Natural killer cell (primary cell): Measurements from ENCODE around the gene IGSF3. TPM values are rescaled to one million over a fixed set of nuclear protein-coding genes. Genes with fewer than 3 reads are reported as not detected.

Source experiments
- ATAC-seq, 3 donors: fragments of 150-1000 bp in 2 of 3; fragments of 200-7000 bp in 1 of 3; cut with Tn5 transposase; 1 replicate in 1 of 3; 2 replicates in 2 of 3; pipeline ENCODE4 v1.10.0; 2021; ENCODE audit warnings: mild to moderate bottlenecking in 2 of 3, moderate library complexity in 2 of 3
- DNase-seq, 2 donors: peaks; one replicate each; pipeline versions ENCODE4 v3.0.0 to v3.0.0-alpha.2; 2013 to 2021; ENCODE audit warnings: mixed read lengths in 1 of 2
- H3K27ac ChIP-seq: one replicate; pipeline ENCODE4 v1.5.1; 2013; ENCODE audit warnings: mild to moderate bottlenecking, low read length
- H3K27me3 ChIP-seq: one replicate; pipeline ENCODE4 v1.6.1; 2013; ENCODE audit warnings: low read length; ENCODE audit not compliant: control insufficient read depth, insufficient read depth
- H3K36me3 ChIP-seq: one replicate; pipeline ENCODE4 v1.6.1; 2013; ENCODE audit warnings: low read length; ENCODE audit not compliant: control insufficient read depth, insufficient read depth
- H3K4me1 ChIP-seq: one replicate; pipeline ENCODE4 v1.6.1; 2013; ENCODE audit warnings: low read length; ENCODE audit not compliant: control insufficient read depth, insufficient read depth
- H3K4me3 ChIP-seq: one replicate; pipeline ENCODE4 v1.5.1; 2013; ENCODE audit warnings: low read length
- H3K9me3 ChIP-seq: one replicate; pipeline ENCODE4 v1.6.1; 2013; ENCODE audit warnings: low read length; ENCODE audit not compliant: control insufficient read depth, insufficient read depth
- H3K27ac Mint-ChIP-seq, 2 donors: one replicate each; pipeline ENCODE4 v1.8.0; 2022; ENCODE audit warnings: mild to moderate bottlenecking in 2 of 2, mixed read lengths in 2 of 2, moderate library complexity in 1 of 2
- H3K27me3 Mint-ChIP-seq, 2 donors: one replicate each; pipeline ENCODE4 v1.8.0; 2022; ENCODE audit warnings: low read depth in 2 of 2, mixed read lengths in 2 of 2
- H3K36me3 Mint-ChIP-seq: one replicate; pipeline ENCODE4 v1.8.0; 2022; ENCODE audit warnings: mixed read lengths
- H3K4me1 Mint-ChIP-seq, 2 donors: one replicate each; pipeline ENCODE4 v1.8.0; 2022; ENCODE audit warnings: mixed read lengths in 2 of 2
- H3K4me3 Mint-ChIP-seq: one replicate; pipeline ENCODE4 v1.8.0; 2022; ENCODE audit warnings: mild to moderate bottlenecking, moderate library complexity, mixed read lengths
- H3K9me3 Mint-ChIP-seq, 2 donors: one replicate each; pipeline ENCODE4 v1.8.0; 2022; ENCODE audit warnings: mixed read lengths in 2 of 2
- CTCF ChIP-seq: fragments of 200-600 bp; IDR thresholded peaks from one replicate; pipeline ENCODE4 v1.8.0; 2022; ENCODE audit warnings: antibody characterized with exemption
- WGBS: methylation state at CpG from one replicate; pipeline ENCODE4 v1.1.7; 2013; ENCODE audit warnings: missing lambda C conversion rate; ENCODE audit not compliant: insufficient coverage; 5-methylcytosine and 5-hydroxymethylcytosine counted together
- intact Hi-C: fragments of 100-400 bp; cut with micrococcal nuclease; formaldehyde crosslinking; loops from one replicate; pipeline ENCODE4 v1.14.2; 2022
- total RNA-seq, 4 donors: library from RNA; stranded (reverse); fragments of 120-200 nt in 1 of 4; gene quantifications; one replicate each; pipeline versions ENCODE4 v1.2.3 to v1.2.4, GENCODE V29; 2013 to 2022

IGSF3 gene
- total RNA-seq, 3 donors from 2014 or later (not counting 1 experiment from before 2014, with no cell fraction given): 0.05 to 0.14 TPM; not detected in 1

GRCh38 chr1:116682641-116683221 lies 15.2 kb upstream of the IGSF3 start:
- TF ChIP-seq CTCF: no peak
- DNase-seq (no peak), ATAC-seq (no peak)
- Mint-ChIP-seq H3K27me3 (peaks cover 1 to 4% of the 10 kb centered on the region in 2 donors), H3K27ac (no peak overlapping the region), H3K4me1 (no peaks in the 10 kb centered on the region), H3K9me3 (no peaks in the 10 kb centered on the region), H3K4me3 (no peak overlapping the region), H3K36me3 (no peaks in the 10 kb centered on the region)
- no peaks in the 10 kb centered on the region for H3K36me3 ChIP-seq
- H3K4me1 ChIP-seq: no peaks in the 10 kb centered on the region
- no peak overlapping the region for H3K27ac ChIP-seq
- H3K27me3 ChIP-seq: peaks cover 2% of the 10 kb centered on the region
- H3K9me3 ChIP-seq: no peaks in the 10 kb centered on the region
- no peak overlapping the region for H3K4me3 ChIP-seq
- WGBS: over 99% methylated on average over 4 of the region's 4 CpGs
- intact Hi-C loops: no loop called here

- no peak overlapping the region for H3K27ac Mint-ChIP-seq
- DNase-seq (no peak), ATAC-seq (no peak)
- no peaks in the 10 kb centered on the region for H3K36me3 Mint-ChIP-seq
- no peaks in the 10 kb centered on the region for H3K9me3 Mint-ChIP-seq
- H3K4me3 Mint-ChIP-seq: no peak overlapping the region
- H3K27me3 ChIP-seq: peaks cover 2% of the 10 kb centered on the region
- peaks cover 9 to 11% of the 10 kb centered on the region in 2 donors for H3K27me3 Mint-ChIP-seq
- no peak overlapping the region for H3K4me3 ChIP-seq
- no peak for TF ChIP-seq CTCF
- 88% methylated on average over 1 of the region's 1 CpG for WGBS
- no peaks in the 10 kb centered on the region for H3K9me3 ChIP-seq
- no peaks in the 10 kb centered on the region for H3K36me3 ChIP-seq
- no peaks in the 10 kb centered on the region for H3K4me1 Mint-ChIP-seq
- intact Hi-C loops: no loop called here
- H3K4me1 ChIP-seq: no peaks in the 10 kb centered on the region
- H3K27ac ChIP-seq: no peak overlapping the region
Observed at GRCh38 chr1:116681343-116681899, 13.9 kb upstream of the IGSF3 start.

GRCh38 chr1:116680752-116681151 lies 13.2 kb upstream of the IGSF3 start:
- H3K4me3 Mint-ChIP-seq: no peak overlapping the region

More at GRCh38 chr1:116680752-116681151, 13.2 kb upstream of the IGSF3 start:
- H3K36me3 ChIP-seq: no peaks in the 10 kb centered on the region
- H3K4me1 ChIP-seq: no peaks in the 10 kb centered on the region
- ATAC-seq (no peak), DNase-seq (no peak)
- no peak for TF ChIP-seq CTCF
- peaks cover 2% of the 10 kb centered on the region for H3K27me3 ChIP-seq
- H3K27ac ChIP-seq: no peak overlapping the region
- no peak overlapping the region for H3K27ac Mint-ChIP-seq
- H3K9me3 Mint-ChIP-seq: no peaks in the 10 kb centered on the region
- no peaks in the 10 kb centered on the region for H3K9me3 ChIP-seq
- H3K27me3 Mint-ChIP-seq: peaks cover 11 to 12% of the 10 kb centered on the region in 2 donors
- H3K36me3 Mint-ChIP-seq: no peaks in the 10 kb centered on the region
- intact Hi-C loops: no loop called here
- H3K4me1 Mint-ChIP-seq: no peaks in the 10 kb centered on the region
- no peak overlapping the region for H3K4me3 ChIP-seq
- WGBS: 55% methylated on average over 4 of the region's 4 CpGs
